Measurements from ENCODE around the gene CMYA5. TPM values are rescaled to one million over a fixed set of nuclear protein-coding genes. Genes with fewer than 3 reads are reported as not detected.
"Not testable (repeated sequence)": the region's sequence is repeated elsewhere in the genome, so short reads cannot be mapped to it uniquely, and the experiment has no call there.

Gene CMYA5
- total and polyA plus RNA-seq, 2 of the 4 experiments (the other 2 are of a cell fraction), result 0.39 to 0.90 TPM

DNA sequence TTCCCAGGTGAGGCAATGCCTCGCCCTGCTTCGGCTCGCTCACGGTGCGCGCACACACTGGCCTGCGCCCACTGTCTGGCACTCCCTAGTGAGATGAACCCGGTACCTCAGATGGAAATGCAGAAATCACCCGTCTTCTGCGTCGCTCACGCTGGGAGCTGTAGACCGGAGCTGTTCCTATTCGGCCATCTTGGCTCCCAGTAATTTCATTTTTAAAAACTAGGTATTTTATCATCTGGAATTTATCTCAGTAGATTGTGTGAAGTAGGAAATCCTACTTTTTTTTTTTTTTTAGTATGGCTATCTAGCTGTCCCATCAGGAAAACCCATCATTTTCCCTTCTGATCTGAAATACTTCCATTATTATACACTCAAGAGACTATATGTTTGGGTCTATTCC, 95.1 kb downstream of the CMYA5 start:
- H2AK5ac ChIP-seq (ENCODE audit: low read depth, low read length); H3K23ac ChIP-seq (ENCODE audit: low read depth, low read length); H3K36me3 ChIP-seq (ENCODE audit: control insufficient read depth, insufficient read depth, low read length); H3K14ac ChIP-seq (replicated peaks; ENCODE audit: low read depth, low read length); H3K18ac ChIP-seq (ENCODE audit: low read depth, low read length); H3K4ac ChIP-seq (ENCODE audit: low read depth, low read length); H4K20me1 ChIP-seq (ENCODE audit: insufficient read depth, low read length); H3K56ac ChIP-seq (ENCODE audit: extremely low read depth, insufficient read depth, low read length); H2AK9ac ChIP-seq (replicated peaks; ENCODE audit: low read depth, low read length, poor library complexity); H3K9ac ChIP-seq (ENCODE audit: low read depth, low read length); DNase-seq; H4K8ac ChIP-seq (ENCODE audit: low read depth in 2 of 2, low read length in 2 of 2); BruUV-seq (replicated peaks); intact Hi-C loops (cut with micrococcal nuclease); H3K4me2 ChIP-seq (ENCODE audit: low read depth, low read length); H2BK15ac ChIP-seq (ENCODE audit: low read depth, low read length); H4K91ac ChIP-seq (ENCODE audit: insufficient read depth, low read depth, low read length); H3K79me1 ChIP-seq (ENCODE audit: low read depth in 1 of 2, low read length in 2 of 2); H2BK120ac ChIP-seq (ENCODE audit: low read depth, low read length); H3K9me1 ChIP-seq (ENCODE audit: insufficient read depth, low read length); H2AFZ ChIP-seq (replicated peaks; ENCODE audit: low read length, poor library complexity); H4K5ac ChIP-seq (ENCODE audit: low read depth, low read length); in situ Hi-C loops (cut with MboI; ENCODE audit: low sequenced_read_pairs); dilution Hi-C loops (cut with HindIII; ENCODE audit: low sequenced_read_pairs, unreplicated experiment); CTCF ChIA-PET; H2BK5ac ChIP-seq (ENCODE audit: low read depth, low read length, poor library complexity, severe bottlenecking); H3K4me3 ChIP-seq (ENCODE audit: insufficient read depth, low read depth, low read length); ATAC-seq (ENCODE audit: low read depth); H3K9me3 ChIP-seq (ENCODE audit: control insufficient read depth, insufficient read depth, low read length); H3K27ac ChIP-seq (ENCODE audit: insufficient read depth, low read length); H2BK20ac ChIP-seq (ENCODE audit: low read depth, low read length); H3K4me1 ChIP-seq (ENCODE audit: control insufficient read depth, insufficient read depth, low read length); H3K27me3 ChIP-seq (ENCODE audit: control insufficient read depth, insufficient read depth, low read length); POLR2A ChIA-PET (ENCODE audit: unreplicated experiment): not testable (repeated sequence)
- 65% methylated on average over 4 of the region's 14 CpGs; no CpG with 5 or more reads in 1 of the 2 experiments for WGBS, 2 experiments (ENCODE audit: extremely low coverage in 2 of 2, insufficient read length in 1 of 2)
